Progenitor cell of endocrine pancreas (in vitro differentiated cells): ENCODE measurements around the gene ERVH48-1. TPM values are rescaled to one million over a fixed set of nuclear protein-coding genes. Genes with fewer than 3 reads are reported as not detected.

Source experiments
- DNase-seq: peaks from one replicate; pipeline ENCODE4 v3.0.0; 2021; ENCODE audit warnings: low spot score; ENCODE audit not compliant: unreplicated experiment
- H3K27ac Mint-ChIP-seq: 2 replicates; pipeline ENCODE4 v1.8.0; 2021; ENCODE audit warnings: mild to moderate bottlenecking, moderate library complexity, mixed read lengths
- H3K27me3 Mint-ChIP-seq: 2 replicates; pipeline ENCODE4 v1.8.0; 2021; ENCODE audit warnings: mixed read lengths
- H3K36me3 Mint-ChIP-seq: 2 replicates; pipeline ENCODE4 v1.8.0; 2022; ENCODE audit warnings: mixed read lengths; ENCODE audit not compliant: insufficient read depth
- H3K4me1 Mint-ChIP-seq: 2 replicates; pipeline ENCODE4 v1.8.0; 2021; ENCODE audit warnings: low read depth, mixed read lengths
- H3K4me3 Mint-ChIP-seq: 2 replicates; pipeline ENCODE4 v1.8.0; 2021; ENCODE audit warnings: low read depth, mild to moderate bottlenecking, moderate library complexity, mixed read lengths
- H3K9me3 Mint-ChIP-seq: 2 replicates; pipeline ENCODE4 v1.8.0; 2021; ENCODE audit warnings: low read depth, mixed read lengths
- total RNA-seq: library from RNA; stranded (reverse); gene quantifications from 2 replicates; pipeline ENCODE4 v1.2.1, GENCODE V29; 2021
- TF ChIP-seq, protein P1 (sequence below): fragments of 200-600 bp; sonication (generic); IDR thresholded peaks from one replicate; pipeline ENCODE4 v1.5.0; 2021; ENCODE audit warnings: antibody characterized with exemption, mild to moderate bottlenecking; ENCODE audit not compliant: unreplicated experiment

The ERVH48-1 gene
- total RNA-seq, 1 donor from 2014 or later = 0.91 TPM

DNA sequence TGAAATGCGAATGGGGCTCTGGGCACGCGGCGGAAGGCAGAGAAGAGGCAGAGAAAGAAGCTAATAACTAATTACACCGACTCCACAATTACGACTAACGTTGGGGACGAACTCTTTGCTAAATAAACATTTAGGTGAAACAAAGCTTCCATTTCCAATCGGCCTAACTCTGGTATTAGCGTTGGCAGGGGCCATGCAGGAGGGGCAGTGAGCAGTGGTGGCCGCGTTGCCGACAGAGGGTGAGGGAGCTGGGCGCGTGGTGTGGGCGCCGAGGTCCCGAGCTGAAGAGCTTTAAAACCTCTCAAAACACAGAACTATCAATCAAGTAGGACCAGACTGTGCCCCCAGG is 32.9 kb downstream of the ERVH48-1 start:
- H3K4me3 Mint-ChIP-seq = peak overlapping the region; percentile 79
- DNase-seq = no peak
- H3K4me1 Mint-ChIP-seq = peaks cover 5% of the 10 kb centered on the region
- no peaks in the 10 kb centered on the region for H3K9me3 Mint-ChIP-seq
- H3K36me3 Mint-ChIP-seq = no peaks in the 10 kb centered on the region
- TF ChIP-seq, protein P1, sequence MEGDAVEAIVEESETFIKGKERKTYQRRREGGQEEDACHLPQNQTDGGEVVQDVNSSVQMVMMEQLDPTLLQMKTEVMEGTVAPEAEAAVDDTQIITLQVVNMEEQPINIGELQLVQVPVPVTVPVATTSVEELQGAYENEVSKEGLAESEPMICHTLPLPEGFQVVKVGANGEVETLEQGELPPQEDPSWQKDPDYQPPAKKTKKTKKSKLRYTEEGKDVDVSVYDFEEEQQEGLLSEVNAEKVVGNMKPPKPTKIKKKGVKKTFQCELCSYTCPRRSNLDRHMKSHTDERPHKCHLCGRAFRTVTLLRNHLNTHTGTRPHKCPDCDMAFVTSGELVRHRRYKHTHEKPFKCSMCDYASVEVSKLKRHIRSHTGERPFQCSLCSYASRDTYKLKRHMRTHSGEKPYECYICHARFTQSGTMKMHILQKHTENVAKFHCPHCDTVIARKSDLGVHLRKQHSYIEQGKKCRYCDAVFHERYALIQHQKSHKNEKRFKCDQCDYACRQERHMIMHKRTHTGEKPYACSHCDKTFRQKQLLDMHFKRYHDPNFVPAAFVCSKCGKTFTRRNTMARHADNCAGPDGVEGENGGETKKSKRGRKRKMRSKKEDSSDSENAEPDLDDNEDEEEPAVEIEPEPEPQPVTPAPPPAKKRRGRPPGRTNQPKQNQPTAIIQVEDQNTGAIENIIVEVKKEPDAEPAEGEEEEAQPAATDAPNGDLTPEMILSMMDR = no peak
- no peaks in the 10 kb centered on the region for H3K27me3 Mint-ChIP-seq
- peak overlapping the region; percentile 97 for H3K27ac Mint-ChIP-seq

DNA sequence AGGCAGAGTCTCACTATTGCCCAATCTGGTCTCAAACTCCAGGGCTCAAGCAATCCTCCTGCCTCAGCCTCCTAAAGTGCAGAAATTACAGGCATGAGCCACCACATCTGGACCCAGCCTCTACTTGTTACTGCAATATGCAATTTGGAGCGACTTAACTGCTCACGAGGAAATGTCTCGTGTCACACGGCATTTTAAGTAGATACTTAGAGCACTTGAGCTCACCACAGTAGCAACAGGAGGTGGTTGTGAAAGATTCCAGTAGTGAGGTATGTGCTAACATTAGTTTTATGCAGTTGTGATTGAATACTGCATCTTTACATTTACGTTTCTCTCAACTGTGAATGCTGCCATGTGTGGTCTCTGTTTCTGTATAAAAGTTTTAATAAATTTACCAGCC is 38.1 kb downstream of the ERVH48-1 start:
- no peak overlapping the region for H3K4me3 Mint-ChIP-seq
- TF ChIP-seq, protein P1 = no peak
- no peaks in the 10 kb centered on the region for H3K27me3 Mint-ChIP-seq
- peaks cover 1% of the 10 kb centered on the region for H3K4me1 Mint-ChIP-seq
- DNase-seq = no peak
- H3K27ac Mint-ChIP-seq = no peak overlapping the region
- H3K9me3 Mint-ChIP-seq = no peaks in the 10 kb centered on the region
- H3K36me3 Mint-ChIP-seq = no peaks in the 10 kb centered on the region

GRCh38 chr21:42883921-42884320 is 41.5 kb downstream of the ERVH48-1 start:
- H3K27ac Mint-ChIP-seq = no peak overlapping the region
- H3K9me3 Mint-ChIP-seq = no peaks in the 10 kb centered on the region
- peaks cover 11% of the 10 kb centered on the region for H3K4me1 Mint-ChIP-seq
- H3K27me3 Mint-ChIP-seq = no peaks in the 10 kb centered on the region
- H3K36me3 Mint-ChIP-seq = no peaks in the 10 kb centered on the region
- no peak for DNase-seq
- H3K4me3 Mint-ChIP-seq = no peak overlapping the region
- TF ChIP-seq, protein P1 = no peak

DNA sequence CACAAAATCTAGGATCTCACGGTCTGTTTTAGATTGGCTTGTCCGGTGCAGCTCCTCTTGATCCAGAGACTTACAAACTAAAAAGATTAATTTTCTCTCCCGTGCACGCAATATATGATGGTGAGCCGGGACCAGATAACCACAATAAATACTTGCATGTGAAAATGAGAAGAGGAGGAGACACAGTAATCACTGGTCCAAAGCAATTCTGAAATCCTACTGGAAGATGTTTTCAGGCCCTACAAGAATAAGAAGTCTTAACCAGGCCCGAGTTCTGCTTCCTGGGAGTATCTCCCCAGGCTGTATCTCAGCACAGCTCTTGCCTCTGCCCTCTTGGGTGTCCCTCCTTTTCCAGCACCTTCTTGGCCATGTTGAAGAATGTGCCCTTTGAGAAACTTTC is 45.1 kb downstream of the ERVH48-1 start:
- Mint-ChIP-seq H3K4me3 (peak overlapping the region; percentile 97), H3K36me3 (peaks cover 4% of the 10 kb centered on the region), H3K4me1 (peaks cover 17% of the 10 kb centered on the region)

GRCh38 chr21:42878993-42879787 is 46.2 kb downstream of the ERVH48-1 start, which contains the start of gene WDR4:
Gene WDR4 (minus strand): TSS chr21:42879539. CDS start chr21:42879495, 44 bp downstream.
- Mint-ChIP-seq H3K36me3 (peaks cover 6% of the 10 kb centered on the region), H3K9me3 (no peaks in the 10 kb centered on the region), H3K27ac (peak within 1 kb of the TSS; percentile 97), H3K4me1 (peaks cover 17% of the 10 kb centered on the region), H3K4me3 (peak within 1 kb of the TSS; percentile 97), H3K27me3 (no peaks in the 10 kb centered on the region)
- TF ChIP-seq, protein P1 = no peak
- peak; percentile 96 for DNase-seq

More for the DNA sequence above, 45.1 kb downstream of the ERVH48-1 start:
- Mint-ChIP-seq H3K27ac (peak overlapping the region; percentile 97), H3K27me3 (no peaks in the 10 kb centered on the region), H3K9me3 (no peaks in the 10 kb centered on the region)
- TF ChIP-seq, protein P1 = no peak
- no peak for DNase-seq
